Ectodermal cell (in vitro differentiated cells): ENCODE results near the gene DNMT3B.

Source experiments
- H3K27ac ChIP-seq: 2 replicates; pipeline ENCODE4 v1.7.0; 2013; ENCODE audit warnings: mild to moderate bottlenecking, low read depth, low read length; ENCODE audit not compliant: insufficient read depth, poor library complexity, severe bottlenecking
- H3K27me3 ChIP-seq: 2 replicates; pipeline ENCODE4 v1.7.0; 2013; ENCODE audit warnings: mild to moderate bottlenecking, low read length; ENCODE audit not compliant: insufficient read depth, control insufficient read depth, poor library complexity, severe bottlenecking
- H3K36me3 ChIP-seq: one replicate; pipeline ENCODE4 v1.7.0; 2013; ENCODE audit warnings: low read length; ENCODE audit not compliant: control insufficient read depth, insufficient read depth
- H3K4me1 ChIP-seq: one replicate; pipeline ENCODE4 v1.7.0; 2013; ENCODE audit warnings: low read length; ENCODE audit not compliant: control insufficient read depth, insufficient read depth
- H3K4me3 ChIP-seq: 2 replicates; pipeline ENCODE4 v1.7.0; 2013; ENCODE audit warnings: low read depth, low read length, control low read depth; ENCODE audit not compliant: insufficient read depth
- H3K9me3 ChIP-seq: 2 replicates; pipeline ENCODE4 v1.7.0; 2013; ENCODE audit warnings: mild to moderate bottlenecking, low read length, moderate library complexity; ENCODE audit not compliant: control insufficient read depth
- WGBS, 2 experiments: methylation state at CpG; one replicate each; pipeline ENCODE4 v1.1.7; 2013; ENCODE audit warnings: missing lambda C conversion rate in 2 of 2; 5-methylcytosine and 5-hydroxymethylcytosine counted together

Gene DNMT3B

DNA sequence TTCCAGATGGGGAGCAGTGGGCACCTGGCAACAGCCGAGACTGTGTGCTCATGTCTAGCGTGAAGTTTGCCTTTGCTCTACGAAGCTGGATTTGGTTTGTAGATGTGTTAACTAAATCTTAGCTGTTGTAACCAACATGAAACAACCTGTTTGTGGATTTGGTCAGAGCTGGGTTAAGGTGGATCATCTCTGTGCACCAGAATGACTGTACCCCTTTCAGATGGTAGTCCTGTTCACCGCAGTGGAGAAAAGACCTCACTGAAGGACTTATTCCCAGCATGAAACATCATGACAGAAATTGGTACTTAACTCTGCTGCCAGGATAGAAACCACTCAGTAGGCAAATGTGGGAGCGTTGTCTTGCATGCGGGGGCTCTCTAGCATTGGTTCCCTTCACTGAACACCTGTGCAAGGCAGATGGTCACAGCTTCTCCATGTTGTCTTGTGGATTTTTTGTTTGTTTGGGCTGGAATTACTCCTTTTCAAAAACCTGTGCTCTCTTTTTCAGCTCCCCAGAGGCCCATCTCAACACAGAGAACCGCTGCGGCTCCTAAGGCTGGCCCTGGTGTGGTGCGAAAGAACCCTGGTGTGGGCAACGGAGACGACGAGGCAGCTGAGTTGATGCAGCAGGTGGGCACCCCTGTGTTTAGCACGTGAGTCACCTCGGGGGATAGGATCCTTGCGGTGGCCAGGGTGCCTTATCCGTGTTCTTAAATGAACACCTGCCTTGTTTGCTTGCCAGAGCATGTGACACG is 77.2 kb downstream of the DNMT3B start:
- Histone ChIP-seq H3K9me3 (no peaks in the 10 kb centered on the region), H3K27me3 (no peaks in the 10 kb centered on the region), H3K27ac (no peak overlapping the region), H3K4me1 (no peaks in the 10 kb centered on the region), H3K36me3 (peaks cover 45% of the 10 kb centered on the region), H3K4me3 (no peak overlapping the region)
- WGBS, 2 experiments: 96% methylated on average over 17 of the region's 17 CpGs

DNA sequence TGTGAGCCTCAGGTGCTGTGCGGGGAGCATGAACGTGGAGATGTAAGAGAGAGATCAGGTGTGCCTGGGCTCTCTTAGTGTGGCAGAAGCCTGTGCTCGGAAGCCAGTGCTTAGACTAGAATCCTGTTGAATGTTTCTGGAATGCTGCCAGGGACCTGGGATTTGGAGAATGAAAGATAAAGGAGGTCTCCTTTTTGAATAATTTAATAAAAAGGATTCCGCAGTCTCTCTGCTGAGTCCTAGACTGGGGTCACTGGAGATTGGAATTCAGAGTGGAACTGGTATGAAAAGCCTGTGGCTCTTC is 77.7 kb downstream of the DNMT3B start:
- Histone ChIP-seq H3K9me3 (no peaks in the 10 kb centered on the region), H3K36me3 (peaks cover 44% of the 10 kb centered on the region), H3K27ac (no peak overlapping the region), H3K27me3 (no peaks in the 10 kb centered on the region), H3K4me3 (no peak overlapping the region), H3K4me1 (no peaks in the 10 kb centered on the region)
- 95 to 99% methylated on average over 4 of the region's 4 CpGs for WGBS, 2 experiments

DNA sequence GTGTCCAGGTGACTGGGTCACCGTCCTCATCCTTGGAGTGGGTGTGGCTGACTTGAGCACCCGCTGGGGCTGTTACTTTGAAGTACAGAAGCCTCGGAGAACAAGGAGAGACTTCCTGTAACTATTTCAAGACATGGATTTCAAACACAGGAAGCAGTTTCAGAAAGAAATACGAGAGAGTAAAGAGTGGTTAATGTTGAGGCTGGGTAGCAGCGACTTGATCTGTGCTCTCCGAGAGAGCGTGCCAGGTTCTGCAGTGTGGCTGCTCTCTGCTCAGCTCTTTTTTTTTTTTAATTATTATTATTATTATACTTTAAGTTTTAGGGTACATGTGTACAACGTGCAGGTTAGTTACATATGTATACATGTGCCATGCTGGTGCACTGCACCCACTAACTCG is 79.0 kb downstream of the DNMT3B start:
- Histone ChIP-seq H3K27ac (no peak overlapping the region), H3K9me3 (no peaks in the 10 kb centered on the region), H3K36me3 (peaks cover 40% of the 10 kb centered on the region), H3K27me3 (no peaks in the 10 kb centered on the region), H3K4me1 (no peaks in the 10 kb centered on the region), H3K4me3 (no peak overlapping the region)
- 89 to 93% methylated on average over 6 to 8 of the region's 9 CpGs for WGBS, 2 experiments

DNA sequence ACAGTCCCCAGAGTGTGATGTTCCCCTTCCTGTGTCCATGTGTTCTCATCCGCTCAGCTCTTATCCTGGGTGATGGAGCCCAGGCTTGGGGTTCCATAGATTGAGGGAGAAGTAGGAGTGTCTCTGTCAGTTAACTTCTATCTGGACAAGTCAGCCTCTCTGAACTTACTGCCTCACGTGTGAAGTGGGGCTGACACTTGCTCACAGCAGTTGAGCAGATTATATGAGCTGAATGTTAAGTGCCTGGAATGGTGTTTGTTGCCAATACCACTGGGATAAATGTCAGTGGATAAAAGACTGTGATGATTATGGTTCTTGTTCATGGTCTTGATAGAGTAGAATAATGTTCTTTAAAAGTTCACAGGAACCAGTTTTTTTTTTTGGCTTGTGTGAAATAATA is 79.4 kb downstream of the DNMT3B start:
- Histone ChIP-seq H3K4me1 (no peaks in the 10 kb centered on the region), H3K9me3 (no peaks in the 10 kb centered on the region), H3K4me3 (no peak overlapping the region), H3K27me3 (no peaks in the 10 kb centered on the region), H3K36me3 (peaks cover 40% of the 10 kb centered on the region), H3K27ac (no peak overlapping the region)
- WGBS, 2 experiments: 45 to 48% methylated on average over 2 of the region's 2 CpGs

DNA sequence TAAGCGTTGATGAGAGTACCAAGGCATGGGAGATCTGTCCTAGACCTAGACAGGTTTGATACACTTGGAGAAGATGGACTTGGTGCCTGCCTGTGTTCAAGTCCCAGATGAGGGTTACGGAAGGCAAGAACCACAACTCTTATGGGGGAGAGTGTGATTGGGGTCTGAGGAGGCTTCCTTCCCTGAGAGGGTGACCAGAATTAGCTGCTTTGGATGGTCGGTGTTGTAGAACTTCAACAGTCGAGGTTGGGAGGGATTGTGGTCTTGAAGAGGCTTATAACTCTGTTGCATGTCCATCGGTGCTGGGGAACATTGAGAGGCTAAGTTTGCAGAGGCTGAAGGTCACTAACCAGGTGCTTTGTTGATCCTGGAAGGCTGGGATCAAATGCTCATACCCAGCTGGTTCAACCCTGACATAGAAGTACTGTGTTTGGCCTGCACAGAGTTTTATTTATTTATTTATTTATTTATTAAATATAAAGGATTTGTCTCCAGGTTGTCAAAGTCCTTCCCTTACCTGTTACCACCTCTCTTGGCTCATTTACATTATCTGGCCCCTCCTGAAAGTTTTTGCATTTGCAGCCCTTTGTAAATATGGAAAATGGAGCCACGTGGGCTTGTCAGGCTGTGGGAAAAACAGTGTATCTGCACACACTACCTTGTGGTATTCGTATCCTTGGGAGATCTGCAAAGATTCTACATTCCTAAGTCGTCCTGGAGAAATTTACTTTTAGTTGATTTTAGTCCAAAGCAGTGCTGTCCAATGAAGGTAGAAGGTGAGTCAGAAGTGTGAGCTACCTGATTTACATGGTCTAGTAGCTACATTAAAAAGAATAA is 80.7 kb downstream of the DNMT3B start:
- WGBS, 2 experiments: 97% methylated on average over 8 of the region's 8 CpGs
- H3K4me3 ChIP-seq: no peak overlapping the region
- no peaks in the 10 kb centered on the region for H3K4me1 ChIP-seq
- no peaks in the 10 kb centered on the region for H3K27me3 ChIP-seq
- no peak overlapping the region for H3K27ac ChIP-seq
- H3K36me3 ChIP-seq: peaks cover 35% of the 10 kb centered on the region
- no peaks in the 10 kb centered on the region for H3K9me3 ChIP-seq

DNA sequence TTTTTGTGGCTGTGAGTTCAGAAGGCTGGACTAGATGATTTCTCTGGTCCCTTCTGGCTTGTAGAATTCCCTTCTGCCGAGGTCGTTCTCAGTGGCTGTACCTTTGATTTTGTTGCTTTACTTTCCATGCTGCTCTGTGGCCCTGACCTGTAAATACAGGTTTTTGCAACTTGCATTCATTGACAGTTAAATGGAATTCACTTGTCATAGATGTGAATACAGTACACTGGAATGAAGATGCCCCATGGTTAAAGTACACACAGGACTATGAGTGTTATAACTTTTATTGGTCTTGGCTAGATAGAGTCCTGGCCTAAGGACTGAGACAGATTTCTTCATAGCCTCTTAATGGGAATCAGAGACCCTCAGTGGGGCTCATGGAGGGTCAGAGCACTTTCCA is 83.6 kb downstream of the DNMT3B start:
- WGBS, 2 experiments: 93 to 95% methylated on average over 2 of the region's 2 CpGs
- H3K9me3 ChIP-seq: no peaks in the 10 kb centered on the region
- H3K4me1 ChIP-seq: no peaks in the 10 kb centered on the region
- no peak overlapping the region for H3K4me3 ChIP-seq
- no peaks in the 10 kb centered on the region for H3K27me3 ChIP-seq
- H3K36me3 ChIP-seq: peaks cover 27% of the 10 kb centered on the region
- no peak overlapping the region for H3K27ac ChIP-seq

DNA sequence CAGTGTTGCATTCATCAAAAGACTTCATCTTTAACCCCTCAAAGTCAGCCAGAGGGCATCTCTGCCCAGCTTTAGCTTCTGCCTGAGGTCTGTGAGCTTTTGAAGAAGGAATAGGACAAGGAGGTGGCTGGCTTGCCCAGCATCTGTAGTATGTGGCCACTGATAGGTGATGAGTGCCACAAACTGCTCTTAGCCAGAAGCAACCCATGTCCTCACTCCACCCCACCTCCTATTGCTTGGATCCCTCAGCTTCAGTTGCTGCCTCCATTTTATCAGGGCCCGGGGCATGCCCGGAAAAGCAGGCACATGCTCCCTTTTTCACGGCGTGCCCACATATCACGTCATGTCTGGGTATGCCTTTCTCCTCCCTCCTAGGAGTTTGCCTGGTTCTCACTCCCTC is 84.7 kb downstream of the DNMT3B start:
- peaks cover 30% of the 10 kb centered on the region for H3K36me3 ChIP-seq
- no peaks in the 10 kb centered on the region for H3K27me3 ChIP-seq
- H3K4me3 ChIP-seq: no peak overlapping the region
- no peak overlapping the region for H3K27ac ChIP-seq
- H3K4me1 ChIP-seq: no peaks in the 10 kb centered on the region
- WGBS, 2 experiments: 97% methylated on average over 5 of the region's 5 CpGs
- no peaks in the 10 kb centered on the region for H3K9me3 ChIP-seq

DNA sequence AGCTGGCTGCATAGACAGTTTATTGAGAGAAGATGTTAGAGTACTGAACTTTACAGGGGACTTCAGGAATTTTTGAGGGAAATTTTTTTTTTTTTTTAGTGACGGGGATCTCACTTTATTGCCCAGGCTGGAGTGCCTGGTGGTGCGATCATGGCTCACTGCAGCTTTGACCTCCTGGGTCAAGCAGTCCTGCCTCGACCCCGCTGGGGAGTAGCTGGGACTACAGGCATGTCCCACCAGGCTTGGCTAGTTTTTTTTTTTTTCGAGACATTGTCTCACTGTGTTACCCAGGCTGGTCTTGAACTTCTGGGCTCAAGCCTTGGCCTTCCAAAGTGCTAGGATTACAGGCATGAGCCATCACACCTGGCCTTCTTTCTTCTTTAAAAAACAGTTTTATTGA is 85.8 kb downstream of the DNMT3B start:
- peaks cover 30% of the 10 kb centered on the region for H3K36me3 ChIP-seq
- H3K27me3 ChIP-seq: no peaks in the 10 kb centered on the region
- no peak overlapping the region for H3K27ac ChIP-seq
- 92% methylated on average over 5 of the region's 5 CpGs for WGBS, 2 experiments
- no peaks in the 10 kb centered on the region for H3K9me3 ChIP-seq
- no peaks in the 10 kb centered on the region for H3K4me1 ChIP-seq
- H3K4me3 ChIP-seq: no peak overlapping the region

DNA sequence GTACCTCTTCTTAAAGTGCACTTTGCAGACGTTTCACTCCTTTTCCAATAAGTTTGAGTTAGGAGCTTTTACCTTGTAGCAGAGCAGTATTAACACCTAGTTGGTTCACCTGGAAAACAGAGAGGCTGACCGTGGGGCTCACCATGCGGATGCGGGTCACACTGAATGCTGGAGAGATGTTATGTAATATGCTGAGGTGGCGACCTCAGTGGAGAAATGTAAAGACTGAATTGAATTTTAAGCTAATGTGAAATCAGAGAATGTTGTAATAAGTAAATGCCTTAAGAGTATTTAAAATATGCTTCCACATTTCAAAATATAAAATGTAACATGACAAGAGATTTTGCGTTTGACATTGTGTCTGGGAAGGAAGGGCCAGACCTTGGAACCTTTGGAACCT is 86.7 kb downstream of the DNMT3B start:
- Histone ChIP-seq H3K4me3 (no peak overlapping the region), H3K27me3 (no peaks in the 10 kb centered on the region), H3K36me3 (peaks cover 30% of the 10 kb centered on the region), H3K9me3 (no peaks in the 10 kb centered on the region), H3K27ac (no peak overlapping the region), H3K4me1 (no peaks in the 10 kb centered on the region)
- WGBS, 2 experiments: 92 to 96% methylated on average over 6 of the region's 6 CpGs

DNA sequence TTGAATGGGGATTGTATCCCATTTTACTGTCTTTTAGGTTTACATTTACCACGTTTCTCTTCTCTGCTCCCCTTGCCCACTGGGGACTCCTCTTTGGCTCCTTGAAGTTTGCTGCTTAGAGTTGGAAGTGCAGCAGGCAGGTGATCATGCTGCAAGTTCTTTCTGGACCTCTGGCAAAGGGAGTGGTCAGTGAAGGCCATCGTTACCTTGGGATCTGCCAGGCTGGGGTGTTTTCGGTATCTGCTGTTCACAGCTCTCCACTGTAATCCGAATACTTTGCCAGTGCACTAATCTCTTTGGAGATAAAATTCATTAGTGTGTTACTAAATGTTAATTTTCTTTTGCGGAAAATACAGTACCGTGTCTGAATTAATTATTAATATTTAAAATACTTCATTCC is 87.4 kb downstream of the DNMT3B start:
- Histone ChIP-seq H3K4me3 (no peak overlapping the region), H3K27me3 (no peaks in the 10 kb centered on the region), H3K9me3 (no peaks in the 10 kb centered on the region), H3K27ac (no peak overlapping the region), H3K4me1 (no peaks in the 10 kb centered on the region), H3K36me3 (peaks cover 30% of the 10 kb centered on the region)
- WGBS, 2 experiments: 94 to 98% methylated on average over 4 to 6 of the region's 6 CpGs
